ENCODE data around the gene PPFIA1. TPM values are rescaled to one million over a fixed set of nuclear protein-coding genes. Genes with fewer than 3 reads are reported as not detected.

Gene PPFIA1
- total RNA-seq, 1 experiment from 2014 or later: 75.1 TPM

DNA sequence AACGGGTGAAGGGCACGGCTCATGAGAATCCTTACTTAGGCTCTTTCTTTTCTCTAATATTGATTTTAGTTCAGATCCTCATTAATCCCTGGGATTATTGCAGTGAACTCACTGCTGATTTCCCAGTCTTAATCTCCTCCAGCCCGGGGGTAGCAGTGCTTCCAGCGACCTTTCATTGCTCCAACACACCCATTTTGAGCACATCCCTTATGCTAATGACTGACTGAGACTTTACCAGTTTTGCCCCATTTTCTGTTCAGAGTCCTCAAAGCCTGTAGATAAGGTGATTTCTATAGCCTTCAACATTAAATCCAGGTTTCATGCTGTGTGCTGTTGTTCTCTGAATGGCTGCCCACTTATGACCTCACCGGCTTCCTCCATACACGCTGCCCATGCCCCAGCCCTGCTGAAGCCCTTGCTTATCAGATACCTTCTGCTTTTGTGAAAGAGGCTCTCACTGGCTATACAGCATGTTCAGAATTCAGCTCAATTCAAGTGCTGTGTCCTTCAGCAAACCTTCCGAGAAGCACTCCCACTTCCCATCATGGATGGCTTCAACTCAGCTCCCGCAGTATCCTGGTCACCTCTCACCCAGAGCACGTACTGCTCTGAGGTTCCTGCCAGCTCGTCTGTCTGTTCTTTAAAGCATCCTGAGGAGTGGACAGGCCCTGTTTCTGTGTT is 49.0 kb downstream of the PPFIA1 start (continued):
- TF ChIP-seq, protein P1, sequence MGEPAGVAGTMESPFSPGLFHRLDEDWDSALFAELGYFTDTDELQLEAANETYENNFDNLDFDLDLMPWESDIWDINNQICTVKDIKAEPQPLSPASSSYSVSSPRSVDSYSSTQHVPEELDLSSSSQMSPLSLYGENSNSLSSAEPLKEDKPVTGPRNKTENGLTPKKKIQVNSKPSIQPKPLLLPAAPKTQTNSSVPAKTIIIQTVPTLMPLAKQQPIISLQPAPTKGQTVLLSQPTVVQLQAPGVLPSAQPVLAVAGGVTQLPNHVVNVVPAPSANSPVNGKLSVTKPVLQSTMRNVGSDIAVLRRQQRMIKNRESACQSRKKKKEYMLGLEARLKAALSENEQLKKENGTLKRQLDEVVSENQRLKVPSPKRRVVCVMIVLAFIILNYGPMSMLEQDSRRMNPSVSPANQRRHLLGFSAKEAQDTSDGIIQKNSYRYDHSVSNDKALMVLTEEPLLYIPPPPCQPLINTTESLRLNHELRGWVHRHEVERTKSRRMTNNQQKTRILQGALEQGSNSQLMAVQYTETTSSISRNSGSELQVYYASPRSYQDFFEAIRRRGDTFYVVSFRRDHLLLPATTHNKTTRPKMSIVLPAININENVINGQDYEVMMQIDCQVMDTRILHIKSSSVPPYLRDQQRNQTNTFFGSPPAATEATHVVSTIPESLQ (CRISPR knock-in tag; IDR thresholded peaks at IDR 0.05): no peak
- TF ChIP-seq KAT7 (CRISPR knock-in tag; IDR thresholded peaks at IDR 0.05; ENCODE audit: borderline replicate concordance): no peak
- no peak for TF ChIP-seq CREM (CRISPR knock-in tag; IDR thresholded peaks at IDR 0.05)

DNA sequence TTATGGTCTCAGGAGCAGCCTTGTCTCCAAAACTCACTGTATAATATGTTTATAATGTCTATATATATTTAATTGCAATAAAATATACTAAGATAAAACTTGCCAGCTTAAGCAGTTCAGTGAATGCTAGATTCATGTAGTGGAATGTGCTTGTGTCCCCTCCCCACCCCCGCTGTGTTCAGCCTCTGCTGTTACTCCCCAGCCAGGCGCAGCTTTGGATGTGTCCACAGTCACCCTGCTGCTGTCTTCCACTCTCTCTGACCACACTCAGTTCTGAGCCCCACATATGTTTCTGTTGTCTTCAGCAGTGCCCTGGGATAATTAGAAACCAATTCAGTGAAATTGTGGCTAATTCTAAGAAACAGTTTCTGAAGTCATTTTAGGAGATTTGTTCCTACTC is 52.2 kb downstream of the PPFIA1 start:
- TF ChIP-seq TCF7 (CRISPR knock-in tag; IDR thresholded peaks at IDR 0.05; ENCODE audit: low read depth) (no peak), ESRRA (CRISPR knock-in tag; IDR thresholded peaks at IDR 0.05; ENCODE audit: borderline replicate concordance) (no peak), FOXK1 (CRISPR knock-in tag; IDR thresholded peaks at IDR 0.05) (no peak)
- TF ChIP-seq, protein P2, sequence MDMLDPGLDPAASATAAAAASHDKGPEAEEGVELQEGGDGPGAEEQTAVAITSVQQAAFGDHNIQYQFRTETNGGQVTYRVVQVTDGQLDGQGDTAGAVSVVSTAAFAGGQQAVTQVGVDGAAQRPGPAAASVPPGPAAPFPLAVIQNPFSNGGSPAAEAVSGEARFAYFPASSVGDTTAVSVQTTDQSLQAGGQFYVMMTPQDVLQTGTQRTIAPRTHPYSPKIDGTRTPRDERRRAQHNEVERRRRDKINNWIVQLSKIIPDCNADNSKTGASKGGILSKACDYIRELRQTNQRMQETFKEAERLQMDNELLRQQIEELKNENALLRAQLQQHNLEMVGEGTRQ (CRISPR knock-in tag; IDR thresholded peaks at IDR 0.05): no peak
- TF ChIP-seq, protein P3, sequence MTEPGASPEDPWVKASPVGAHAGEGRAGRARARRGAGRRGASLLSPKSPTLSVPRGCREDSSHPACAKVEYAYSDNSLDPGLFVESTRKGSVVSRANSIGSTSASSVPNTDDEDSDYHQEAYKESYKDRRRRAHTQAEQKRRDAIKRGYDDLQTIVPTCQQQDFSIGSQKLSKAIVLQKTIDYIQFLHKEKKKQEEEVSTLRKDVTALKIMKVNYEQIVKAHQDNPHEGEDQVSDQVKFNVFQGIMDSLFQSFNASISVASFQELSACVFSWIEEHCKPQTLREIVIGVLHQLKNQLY (CRISPR knock-in tag; IDR thresholded peaks at IDR 0.05): no peak
- Mint-ChIP-seq H3K4me3 (no peak overlapping the region), H3K27ac (no peak overlapping the region; the same call in 1 of the 2 replicates), H3K4me1 (peaks cover 9% of the 10 kb centered on the region), H3K36me3 (peaks cover 46% of the 10 kb centered on the region), H3K9me3 (no peaks in the 10 kb centered on the region), H3K27me3 (ENCODE audit: low read depth) (no peaks in the 10 kb centered on the region)
- peak; percentile 33; the same call in 1 of the 2 replicates for ATAC-seq
- no peak for DNase-seq (ENCODE audit: low spot score)
- ChIA-PET CTCF (interaction anchor here (1.0 kb wide), 1 partner anchor 11 kb away, joined by 6 read pairs; no protein-coding TSS in a partner anchor), POLR2A (no interaction called here)

DNA sequence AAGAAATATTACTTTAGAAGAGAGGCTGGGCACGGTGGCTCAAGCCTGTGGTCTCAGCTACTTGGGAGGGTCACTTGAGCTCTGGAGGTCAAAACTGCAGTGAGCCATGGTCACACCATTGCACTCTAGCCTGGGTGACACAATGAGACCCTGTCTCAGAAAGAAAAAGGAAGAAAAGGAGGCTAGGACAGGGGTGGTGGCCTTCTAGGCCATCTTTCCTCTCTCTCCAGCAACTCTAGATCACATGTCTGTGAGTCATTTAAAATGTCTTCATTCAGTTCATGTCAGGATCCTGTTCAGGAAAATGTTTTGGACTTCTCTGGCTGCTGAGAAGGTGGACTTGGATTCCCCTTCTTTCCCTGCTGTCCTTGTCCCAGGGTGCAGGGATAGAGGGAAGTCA is 53.3 kb downstream of the PPFIA1 start:
- H3K4me3 Mint-ChIP-seq: no peak overlapping the region
- peak overlapping the region; percentile 90 for H3K27ac Mint-ChIP-seq
- ATAC-seq (no peak), DNase-seq (ENCODE audit: low spot score) (no peak)
- H3K4me1 Mint-ChIP-seq: peaks cover 9% of the 10 kb centered on the region
- H3K27me3 Mint-ChIP-seq (ENCODE audit: low read depth): no peaks in the 10 kb centered on the region
- H3K36me3 Mint-ChIP-seq: peaks cover 55% of the 10 kb centered on the region
- CTCF ChIA-PET: interaction anchor here (0.9 kb wide), 1 partner anchor 95 kb away, joined by 3 read pairs; no protein-coding TSS in a partner anchor
- POLR2A ChIA-PET: no interaction called here
- no peaks in the 10 kb centered on the region for H3K9me3 Mint-ChIP-seq
- no peak for TF ChIP-seq ZNF121 (CRISPR knock-in tag; IDR thresholded peaks at IDR 0.05)
- TF ChIP-seq ZNF396 (CRISPR knock-in tag; IDR thresholded peaks at IDR 0.05; ENCODE audit: borderline replicate concordance): no peak
- no peak for TF ChIP-seq MXD4 (CRISPR knock-in tag; IDR thresholded peaks at IDR 0.05; ENCODE audit: borderline replicate concordance)
- TF ChIP-seq NR2C2 (CRISPR knock-in tag; IDR thresholded peaks at IDR 0.05): no peak
- TF ChIP-seq NFE2L1 (CRISPR knock-in tag; IDR thresholded peaks at IDR 0.05): no peak
- TF ChIP-seq, protein P4, sequence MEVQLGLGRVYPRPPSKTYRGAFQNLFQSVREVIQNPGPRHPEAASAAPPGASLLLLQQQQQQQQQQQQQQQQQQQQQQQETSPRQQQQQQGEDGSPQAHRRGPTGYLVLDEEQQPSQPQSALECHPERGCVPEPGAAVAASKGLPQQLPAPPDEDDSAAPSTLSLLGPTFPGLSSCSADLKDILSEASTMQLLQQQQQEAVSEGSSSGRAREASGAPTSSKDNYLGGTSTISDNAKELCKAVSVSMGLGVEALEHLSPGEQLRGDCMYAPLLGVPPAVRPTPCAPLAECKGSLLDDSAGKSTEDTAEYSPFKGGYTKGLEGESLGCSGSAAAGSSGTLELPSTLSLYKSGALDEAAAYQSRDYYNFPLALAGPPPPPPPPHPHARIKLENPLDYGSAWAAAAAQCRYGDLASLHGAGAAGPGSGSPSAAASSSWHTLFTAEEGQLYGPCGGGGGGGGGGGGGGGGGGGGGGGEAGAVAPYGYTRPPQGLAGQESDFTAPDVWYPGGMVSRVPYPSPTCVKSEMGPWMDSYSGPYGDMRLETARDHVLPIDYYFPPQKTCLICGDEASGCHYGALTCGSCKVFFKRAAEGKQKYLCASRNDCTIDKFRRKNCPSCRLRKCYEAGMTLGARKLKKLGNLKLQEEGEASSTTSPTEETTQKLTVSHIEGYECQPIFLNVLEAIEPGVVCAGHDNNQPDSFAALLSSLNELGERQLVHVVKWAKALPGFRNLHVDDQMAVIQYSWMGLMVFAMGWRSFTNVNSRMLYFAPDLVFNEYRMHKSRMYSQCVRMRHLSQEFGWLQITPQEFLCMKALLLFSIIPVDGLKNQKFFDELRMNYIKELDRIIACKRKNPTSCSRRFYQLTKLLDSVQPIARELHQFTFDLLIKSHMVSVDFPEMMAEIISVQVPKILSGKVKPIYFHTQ (CRISPR knock-in tag; IDR thresholded peaks at IDR 0.05): no peak
- no peak for TF ChIP-seq FOXK1 (CRISPR knock-in tag; IDR thresholded peaks at IDR 0.05)
- TF ChIP-seq CBFB (CRISPR knock-in tag; IDR thresholded peaks at IDR 0.05; ENCODE audit: low read depth): no peak
- TF ChIP-seq, protein P2 (CRISPR knock-in tag; IDR thresholded peaks at IDR 0.05): no peak
- no peak for TF ChIP-seq ETV6 (CRISPR knock-in tag; IDR thresholded peaks at IDR 0.05)
- TF ChIP-seq TEAD1 (CRISPR knock-in tag; IDR thresholded peaks at IDR 0.05): no peak
- no peak for TF ChIP-seq NFYB (CRISPR knock-in tag; conservative IDR thresholded peaks at IDR 0.05; ENCODE audit: low read depth)
- TF ChIP-seq SMAD4 (CRISPR knock-in tag; IDR thresholded peaks at IDR 0.05): no peak
- TF ChIP-seq FOXP1 (CRISPR knock-in tag; IDR thresholded peaks at IDR 0.05; ENCODE audit: borderline replicate concordance): no peak
- no peak for TF ChIP-seq ELF4 (CRISPR knock-in tag; IDR thresholded peaks at IDR 0.05; ENCODE audit: low read depth)
- TF ChIP-seq, protein P5, sequence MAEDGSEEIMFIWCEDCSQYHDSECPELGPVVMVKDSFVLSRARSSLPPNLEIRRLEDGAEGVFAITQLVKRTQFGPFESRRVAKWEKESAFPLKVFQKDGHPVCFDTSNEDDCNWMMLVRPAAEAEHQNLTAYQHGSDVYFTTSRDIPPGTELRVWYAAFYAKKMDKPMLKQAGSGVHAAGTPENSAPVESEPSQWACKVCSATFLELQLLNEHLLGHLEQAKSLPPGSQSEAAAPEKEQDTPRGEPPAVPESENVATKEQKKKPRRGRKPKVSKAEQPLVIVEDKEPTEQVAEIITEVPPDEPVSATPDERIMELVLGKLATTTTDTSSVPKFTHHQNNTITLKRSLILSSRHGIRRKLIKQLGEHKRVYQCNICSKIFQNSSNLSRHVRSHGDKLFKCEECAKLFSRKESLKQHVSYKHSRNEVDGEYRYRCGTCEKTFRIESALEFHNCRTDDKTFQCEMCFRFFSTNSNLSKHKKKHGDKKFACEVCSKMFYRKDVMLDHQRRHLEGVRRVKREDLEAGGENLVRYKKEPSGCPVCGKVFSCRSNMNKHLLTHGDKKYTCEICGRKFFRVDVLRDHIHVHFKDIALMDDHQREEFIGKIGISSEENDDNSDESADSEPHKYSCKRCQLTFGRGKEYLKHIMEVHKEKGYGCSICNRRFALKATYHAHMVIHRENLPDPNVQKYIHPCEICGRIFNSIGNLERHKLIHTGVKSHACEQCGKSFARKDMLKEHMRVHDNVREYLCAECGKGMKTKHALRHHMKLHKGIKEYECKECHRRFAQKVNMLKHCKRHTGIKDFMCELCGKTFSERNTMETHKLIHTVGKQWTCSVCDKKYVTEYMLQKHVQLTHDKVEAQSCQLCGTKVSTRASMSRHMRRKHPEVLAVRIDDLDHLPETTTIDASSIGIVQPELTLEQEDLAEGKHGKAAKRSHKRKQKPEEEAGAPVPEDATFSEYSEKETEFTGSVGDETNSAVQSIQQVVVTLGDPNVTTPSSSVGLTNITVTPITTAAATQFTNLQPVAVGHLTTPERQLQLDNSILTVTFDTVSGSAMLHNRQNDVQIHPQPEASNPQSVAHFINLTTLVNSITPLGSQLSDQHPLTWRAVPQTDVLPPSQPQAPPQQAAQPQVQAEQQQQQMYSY (CRISPR knock-in tag; IDR thresholded peaks at IDR 0.05): no peak

All from WTC11 (cell line).